OCI-LY3 (cell line): ENCODE measurements around the gene DSCAM.

Source experiments
- CTCF ChIP-seq: fragments of 200-600, 300-600 bp; sonication (generic); IDR thresholded peaks from 2 replicates; pipeline ENCODE4 v1.5.1; 2014; ENCODE audit warnings: antibody characterized with exemption, low read length, low read depth
- EZH2phosphoT487 ChIP-seq: fragments of 200-600 bp; shearing (Covaris generic); IDR thresholded peaks from 2 replicates; pipeline ENCODE4 v1.6.1; 2018; ENCODE audit warnings: antibody characterized with exemption, mixed run types, low read depth

GRCh38 chr21:40853956-40854688 is 7.2 kb upstream of the DSCAM start:
- no peak for TF ChIP-seq CTCF
- no peak for TF ChIP-seq EZH2phosphoT487
